ENCODE measurements around the gene SNX8. TPM values are rescaled to one million over a fixed set of nuclear protein-coding genes. Genes with fewer than 3 reads are reported as not detected.

The SNX8 gene
- total and polyA plus RNA-seq, 4 donors = 8.7 to 20.8 (median 14.8) TPM

DNA sequence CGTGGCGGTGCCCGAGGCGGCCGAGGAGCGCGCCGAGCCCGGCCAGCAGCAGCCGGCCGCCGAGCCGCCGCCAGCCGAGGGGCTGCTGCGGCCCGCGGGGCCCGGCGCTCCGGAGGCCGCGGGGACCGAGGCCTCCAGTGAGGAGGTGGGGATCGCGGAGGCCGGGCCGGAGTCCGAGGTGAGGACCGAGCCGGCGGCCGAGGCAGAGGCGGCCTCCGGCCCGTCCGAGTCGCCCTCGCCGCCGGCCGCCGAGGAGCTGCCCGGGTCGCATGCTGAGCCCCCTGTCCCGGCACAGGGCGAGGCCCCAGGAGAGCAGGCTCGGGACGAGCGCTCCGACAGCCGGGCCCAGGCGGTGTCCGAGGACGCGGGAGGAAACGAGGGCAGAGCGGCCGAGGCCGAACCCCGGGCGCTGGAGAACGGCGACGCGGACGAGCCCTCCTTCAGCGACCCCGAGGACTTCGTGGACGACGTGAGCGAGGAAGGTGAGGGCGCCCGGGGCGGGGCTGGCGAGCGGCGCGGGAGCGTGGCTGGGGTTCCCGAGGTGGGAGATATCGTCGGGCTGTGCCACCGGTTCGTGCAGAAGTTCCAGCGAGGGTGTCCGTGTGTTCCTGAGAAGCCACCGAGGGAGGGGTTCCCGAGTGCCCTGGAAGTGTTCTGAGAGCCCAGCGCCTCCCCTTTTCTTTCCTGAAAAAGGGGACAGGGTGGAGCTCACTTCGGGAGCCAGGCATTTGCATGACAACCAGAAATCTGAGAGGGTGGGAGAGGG lies 40.9 kb upstream of the SNX8 start:
- Histone ChIP-seq H3K4me3 (ENCODE audit: low read depth in 1 of 3, low read length in 3 of 3) (peak overlapping the region; percentile 79 to 99 (median 80)), H3K27me3 (ENCODE audit: control insufficient read depth in 4 of 4, insufficient read depth in 4 of 4, low read length in 3 of 4) (no peaks in the 10 kb centered on the region), H3K27ac (ENCODE audit: low read depth in 1 of 2, low read length in 2 of 2) (peak overlapping the region in 1 of 2 donors; percentile 31), H3K9me3 (ENCODE audit: control insufficient read depth in 4 of 4, low read length in 3 of 4) (no peaks in the 10 kb centered on the region), H3K36me3 (ENCODE audit: control insufficient read depth in 4 of 4, insufficient read depth in 3 of 4, low read depth in 1 of 4, low read length in 3 of 4) (peaks cover 0 to 9% (median 3%) of the 10 kb centered on the region in 4 donors), H3K9ac (ENCODE audit: low read depth in 1 of 2, low read length in 2 of 2) (peak overlapping the region; percentile 2 to 79), H3K4me1 (ENCODE audit: control insufficient read depth in 4 of 4, insufficient read depth in 4 of 4, low read length in 3 of 4) (peaks cover 11 to 30% (median 21%) of the 10 kb centered on the region in 4 donors)
- DNase-seq (ENCODE audit: low spot score) = peak; percentile 49
- under 1% methylated on average over 92 of the region's 92 CpGs for WGBS
- no peak for TF ChIP-seq HNF4A (conservative IDR thresholded peaks at IDR 0.05)
- TF ChIP-seq, protein P1, sequence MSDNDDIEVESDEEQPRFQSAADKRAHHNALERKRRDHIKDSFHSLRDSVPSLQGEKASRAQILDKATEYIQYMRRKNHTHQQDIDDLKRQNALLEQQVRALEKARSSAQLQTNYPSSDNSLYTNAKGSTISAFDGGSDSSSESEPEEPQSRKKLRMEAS (IDR thresholded peaks at IDR 0.05) = no peak
- TF ChIP-seq, protein P2, sequence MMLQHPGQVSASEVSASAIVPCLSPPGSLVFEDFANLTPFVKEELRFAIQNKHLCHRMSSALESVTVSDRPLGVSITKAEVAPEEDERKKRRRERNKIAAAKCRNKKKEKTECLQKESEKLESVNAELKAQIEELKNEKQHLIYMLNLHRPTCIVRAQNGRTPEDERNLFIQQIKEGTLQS (IDR thresholded peaks at IDR 0.05) = no peak
- TF ChIP-seq FOXA2 (IDR thresholded peaks at IDR 0.05) = no peak
- TF ChIP-seq, protein P3, sequence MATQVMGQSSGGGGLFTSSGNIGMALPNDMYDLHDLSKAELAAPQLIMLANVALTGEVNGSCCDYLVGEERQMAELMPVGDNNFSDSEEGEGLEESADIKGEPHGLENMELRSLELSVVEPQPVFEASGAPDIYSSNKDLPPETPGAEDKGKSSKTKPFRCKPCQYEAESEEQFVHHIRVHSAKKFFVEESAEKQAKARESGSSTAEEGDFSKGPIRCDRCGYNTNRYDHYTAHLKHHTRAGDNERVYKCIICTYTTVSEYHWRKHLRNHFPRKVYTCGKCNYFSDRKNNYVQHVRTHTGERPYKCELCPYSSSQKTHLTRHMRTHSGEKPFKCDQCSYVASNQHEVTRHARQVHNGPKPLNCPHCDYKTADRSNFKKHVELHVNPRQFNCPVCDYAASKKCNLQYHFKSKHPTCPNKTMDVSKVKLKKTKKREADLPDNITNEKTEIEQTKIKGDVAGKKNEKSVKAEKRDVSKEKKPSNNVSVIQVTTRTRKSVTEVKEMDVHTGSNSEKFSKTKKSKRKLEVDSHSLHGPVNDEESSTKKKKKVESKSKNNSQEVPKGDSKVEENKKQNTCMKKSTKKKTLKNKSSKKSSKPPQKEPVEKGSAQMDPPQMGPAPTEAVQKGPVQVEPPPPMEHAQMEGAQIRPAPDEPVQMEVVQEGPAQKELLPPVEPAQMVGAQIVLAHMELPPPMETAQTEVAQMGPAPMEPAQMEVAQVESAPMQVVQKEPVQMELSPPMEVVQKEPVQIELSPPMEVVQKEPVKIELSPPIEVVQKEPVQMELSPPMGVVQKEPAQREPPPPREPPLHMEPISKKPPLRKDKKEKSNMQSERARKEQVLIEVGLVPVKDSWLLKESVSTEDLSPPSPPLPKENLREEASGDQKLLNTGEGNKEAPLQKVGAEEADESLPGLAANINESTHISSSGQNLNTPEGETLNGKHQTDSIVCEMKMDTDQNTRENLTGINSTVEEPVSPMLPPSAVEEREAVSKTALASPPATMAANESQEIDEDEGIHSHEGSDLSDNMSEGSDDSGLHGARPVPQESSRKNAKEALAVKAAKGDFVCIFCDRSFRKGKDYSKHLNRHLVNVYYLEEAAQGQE (IDR thresholded peaks at IDR 0.05) = no peak
- no peak for TF ChIP-seq SP1 (IDR thresholded peaks at IDR 0.05)
- no peak for TF ChIP-seq RXRA (IDR thresholded peaks at IDR 0.05)
- no peak for TF ChIP-seq TAF1 (conservative IDR thresholded peaks at IDR 0.05)
- TF ChIP-seq NR2F2 (IDR thresholded peaks at IDR 0.05) = no peak
- no peak for TF ChIP-seq FOXA1 (IDR thresholded peaks at IDR 0.05)
- no peak for TF ChIP-seq EGR1 (IDR thresholded peaks at IDR 0.05; ENCODE audit: low read depth in 2 of 2)
- TF ChIP-seq JUND (IDR thresholded peaks at IDR 0.05) = no peak
- TF ChIP-seq GABPA (IDR thresholded peaks at IDR 0.05 in 1 of 2, conservative IDR thresholded peaks at IDR 0.05 in 1 of 2) = no peak
- TF ChIP-seq YY1 (IDR thresholded peaks at IDR 0.05) = no peak
- TF ChIP-seq, protein P4, sequence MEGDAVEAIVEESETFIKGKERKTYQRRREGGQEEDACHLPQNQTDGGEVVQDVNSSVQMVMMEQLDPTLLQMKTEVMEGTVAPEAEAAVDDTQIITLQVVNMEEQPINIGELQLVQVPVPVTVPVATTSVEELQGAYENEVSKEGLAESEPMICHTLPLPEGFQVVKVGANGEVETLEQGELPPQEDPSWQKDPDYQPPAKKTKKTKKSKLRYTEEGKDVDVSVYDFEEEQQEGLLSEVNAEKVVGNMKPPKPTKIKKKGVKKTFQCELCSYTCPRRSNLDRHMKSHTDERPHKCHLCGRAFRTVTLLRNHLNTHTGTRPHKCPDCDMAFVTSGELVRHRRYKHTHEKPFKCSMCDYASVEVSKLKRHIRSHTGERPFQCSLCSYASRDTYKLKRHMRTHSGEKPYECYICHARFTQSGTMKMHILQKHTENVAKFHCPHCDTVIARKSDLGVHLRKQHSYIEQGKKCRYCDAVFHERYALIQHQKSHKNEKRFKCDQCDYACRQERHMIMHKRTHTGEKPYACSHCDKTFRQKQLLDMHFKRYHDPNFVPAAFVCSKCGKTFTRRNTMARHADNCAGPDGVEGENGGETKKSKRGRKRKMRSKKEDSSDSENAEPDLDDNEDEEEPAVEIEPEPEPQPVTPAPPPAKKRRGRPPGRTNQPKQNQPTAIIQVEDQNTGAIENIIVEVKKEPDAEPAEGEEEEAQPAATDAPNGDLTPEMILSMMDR (IDR thresholded peaks at IDR 0.05; ENCODE audit: low read depth, low read length, missing input control) = no peak

DNA sequence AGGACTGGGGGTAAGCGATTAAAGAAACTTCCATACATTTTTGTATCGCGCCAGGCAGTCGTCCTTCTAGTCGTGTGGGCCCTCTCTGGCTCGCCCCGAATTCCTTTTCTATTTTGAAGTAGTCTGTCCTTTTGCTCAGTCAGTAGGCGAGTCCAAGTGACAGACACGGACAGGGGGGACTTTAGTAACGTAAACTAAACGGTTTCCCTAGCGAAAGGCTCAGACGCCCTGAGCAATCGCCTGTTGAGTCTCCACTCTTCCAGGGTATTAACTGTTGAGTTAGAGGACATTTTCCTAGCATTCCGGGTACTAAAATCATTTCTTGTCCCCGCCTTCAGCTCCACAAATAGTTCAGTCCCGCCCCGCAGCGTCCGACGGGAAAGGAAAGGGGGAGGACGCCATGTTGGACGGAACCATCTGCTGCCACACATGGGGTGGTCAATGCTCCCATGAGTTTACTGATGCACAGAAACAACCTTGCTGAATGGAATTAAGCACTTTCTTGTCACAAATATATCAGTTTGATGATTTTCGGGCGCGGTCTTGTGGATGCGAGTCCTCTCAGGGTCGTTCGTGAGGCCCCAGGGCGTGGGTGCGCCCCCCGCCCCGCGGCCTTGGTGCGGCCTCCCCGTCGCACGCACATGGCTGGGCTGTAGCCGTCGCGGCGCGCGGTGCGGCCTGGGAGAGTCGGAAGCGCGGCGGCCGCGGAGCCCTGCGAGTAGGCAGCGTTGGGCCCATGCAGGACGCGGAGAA lies 40.1 kb upstream of the SNX8 start, which contains the start of gene EIF3B:
EIF3B (plus strand) TSS at position 642 of the 753 bp plus-strand sequence; CDS start at position 737, 95 bp downstream.
- H3K4me1 ChIP-seq (ENCODE audit: control insufficient read depth in 4 of 4, insufficient read depth in 4 of 4, low read length in 3 of 4) = peaks cover 11 to 30% (median 21%) of the 10 kb centered on the region in 4 donors
- peak; percentile 89 for DNase-seq (ENCODE audit: low spot score)
- peak within 1 kb of the TSS; percentile 99 to 100 for H3K27ac ChIP-seq (ENCODE audit: low read depth in 1 of 2, low read length in 2 of 2)
- H3K27me3 ChIP-seq (ENCODE audit: control insufficient read depth in 4 of 4, insufficient read depth in 4 of 4, low read length in 3 of 4) = no peaks in the 10 kb centered on the region
- under 1% methylated on average over 55 of the region's 55 CpGs for WGBS
- H3K9me3 ChIP-seq (ENCODE audit: control insufficient read depth in 4 of 4, low read length in 3 of 4) = no peaks in the 10 kb centered on the region
- peaks cover 0 to 9% (median 2%) of the 10 kb centered on the region in 4 donors for H3K36me3 ChIP-seq (ENCODE audit: control insufficient read depth in 4 of 4, insufficient read depth in 3 of 4, low read depth in 1 of 4, low read length in 3 of 4)
- H3K9ac ChIP-seq (ENCODE audit: low read depth in 1 of 2, low read length in 2 of 2) = peak within 1 kb of the TSS; percentile 79 to 96
- H3K4me3 ChIP-seq (ENCODE audit: low read depth in 1 of 3, low read length in 3 of 3) = peak within 1 kb of the TSS; percentile 79 to 99 (median 80)
- TF ChIP-seq, protein P5, sequence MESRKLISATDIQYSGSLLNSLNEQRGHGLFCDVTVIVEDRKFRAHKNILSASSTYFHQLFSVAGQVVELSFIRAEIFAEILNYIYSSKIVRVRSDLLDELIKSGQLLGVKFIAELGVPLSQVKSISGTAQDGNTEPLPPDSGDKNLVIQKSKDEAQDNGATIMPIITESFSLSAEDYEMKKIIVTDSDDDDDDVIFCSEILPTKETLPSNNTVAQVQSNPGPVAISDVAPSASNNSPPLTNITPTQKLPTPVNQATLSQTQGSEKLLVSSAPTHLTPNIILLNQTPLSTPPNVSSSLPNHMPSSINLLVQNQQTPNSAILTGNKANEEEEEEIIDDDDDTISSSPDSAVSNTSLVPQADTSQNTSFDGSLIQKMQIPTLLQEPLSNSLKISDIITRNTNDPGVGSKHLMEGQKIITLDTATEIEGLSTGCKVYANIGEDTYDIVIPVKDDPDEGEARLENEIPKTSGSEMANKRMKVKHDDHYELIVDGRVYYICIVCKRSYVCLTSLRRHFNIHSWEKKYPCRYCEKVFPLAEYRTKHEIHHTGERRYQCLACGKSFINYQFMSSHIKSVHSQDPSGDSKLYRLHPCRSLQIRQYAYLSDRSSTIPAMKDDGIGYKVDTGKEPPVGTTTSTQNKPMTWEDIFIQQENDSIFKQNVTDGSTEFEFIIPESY (IDR thresholded peaks at IDR 0.05) = peak; percentile 65
- TF ChIP-seq, protein P2 (IDR thresholded peaks at IDR 0.05) = peak; percentile 41
- TF ChIP-seq SP1 (IDR thresholded peaks at IDR 0.05) = peak; percentile 66
- TF ChIP-seq YY1 (IDR thresholded peaks at IDR 0.05) = peak; percentile 99
- TF ChIP-seq RXRA (IDR thresholded peaks at IDR 0.05) = no peak
- TF ChIP-seq, protein P4 (IDR thresholded peaks at IDR 0.05; ENCODE audit: low read depth, low read length, missing input control) = no peak
- no peak for TF ChIP-seq RAD21 (IDR thresholded peaks at IDR 0.05)
- peak in 1 of 2 donors; percentile 65 for TF ChIP-seq GABPA (IDR thresholded peaks at IDR 0.05 in 1 of 2, conservative IDR thresholded peaks at IDR 0.05 in 1 of 2)

All from liver (tissue), 9 donors.